HUES6 (cell line): ENCODE results near the gene COA1.

Experiments used
- H3K27ac ChIP-seq: 2 replicates; pipeline ENCODE4 v1.7.0; 2013; ENCODE audit warnings: low read depth, mild to moderate bottlenecking, low read length, inconsistent platforms
- H3K27me3 ChIP-seq: 2 replicates; pipeline ENCODE4 v1.6.1; 2013; ENCODE audit warnings: low read length; ENCODE audit not compliant: control insufficient read depth, insufficient read depth
- H3K36me3 ChIP-seq: 2 replicates; pipeline ENCODE4 v1.6.1; 2013; ENCODE audit warnings: low read length; ENCODE audit not compliant: control insufficient read depth, insufficient read depth
- H3K4me1 ChIP-seq: 2 replicates; pipeline ENCODE4 v1.6.1; 2013; ENCODE audit warnings: low read length; ENCODE audit not compliant: control insufficient read depth, insufficient read depth
- H3K4me3 ChIP-seq: 2 replicates; pipeline ENCODE4 v1.5.1; 2013; ENCODE audit warnings: low read depth, low read length
- H3K9ac ChIP-seq: one replicate; pipeline ENCODE4 v1.6.1; 2013; ENCODE audit warnings: mild to moderate bottlenecking, low read length
- H3K9me3 ChIP-seq: 2 replicates; pipeline ENCODE4 v1.6.1; 2013; ENCODE audit warnings: low read depth, low read length; ENCODE audit not compliant: control insufficient read depth, insufficient read depth

COA1 gene

GRCh38 chr7:43625453-43625852 is 103.9 kb downstream of the COA1 start:
- H3K36me3 ChIP-seq: peaks cover 45% of the 10 kb centered on the region
- H3K27ac ChIP-seq: no peak overlapping the region
- no peaks in the 10 kb centered on the region for H3K9me3 ChIP-seq
- peaks cover 5% of the 10 kb centered on the region; the same call in 1 of the 2 replicates for H3K4me1 ChIP-seq
- no peak overlapping the region for H3K9ac ChIP-seq
- no peaks in the 10 kb centered on the region for H3K27me3 ChIP-seq
- no peak overlapping the region for H3K4me3 ChIP-seq

GRCh38 chr7:43624156-43624555 is 105.2 kb downstream of the COA1 start:
- Histone ChIP-seq H3K4me3 (no peak overlapping the region), H3K36me3 (peaks cover 54% of the 10 kb centered on the region), H3K27ac (no peak overlapping the region)

GRCh38 chr7:43621729-43622448 is 107.4 kb downstream of the COA1 start:
- no peaks in the 10 kb centered on the region for H3K9me3 ChIP-seq
- no peak overlapping the region for H3K9ac ChIP-seq
- peaks cover 8% of the 10 kb centered on the region; the same call in 1 of the 2 replicates for H3K4me1 ChIP-seq
- H3K27ac ChIP-seq: no peak overlapping the region
- peaks cover 42% of the 10 kb centered on the region for H3K36me3 ChIP-seq
- H3K4me3 ChIP-seq: no peak overlapping the region
- H3K27me3 ChIP-seq: no peaks in the 10 kb centered on the region

More at GRCh38 chr7:43624156-43624555, 105.2 kb downstream of the COA1 start:
- no peaks in the 10 kb centered on the region for H3K9me3 ChIP-seq
- no peaks in the 10 kb centered on the region for H3K27me3 ChIP-seq
- H3K4me1 ChIP-seq: peaks cover 5% of the 10 kb centered on the region; the same call in 1 of the 2 replicates
- H3K9ac ChIP-seq: no peak overlapping the region

GRCh38 chr7:43619213-43620012 is 109.9 kb downstream of the COA1 start:
- H3K4me1 ChIP-seq: 0 out of 2 replicates have a peak, but pooled peaks cover 2% of the 10 kb centered on the region

GRCh38 chr7:43618073-43618472 is 111.2 kb downstream of the COA1 start:
- H3K4me3 ChIP-seq: no peak overlapping the region
- no peak overlapping the region for H3K27ac ChIP-seq
- H3K4me1 ChIP-seq: 0 out of 2 replicates have a peak, but pooled peaks cover 2% of the 10 kb centered on the region
- H3K9ac ChIP-seq: no peak overlapping the region
- H3K9me3 ChIP-seq: no peaks in the 10 kb centered on the region
- no peaks in the 10 kb centered on the region for H3K27me3 ChIP-seq
- H3K36me3 ChIP-seq: peaks cover 27% of the 10 kb centered on the region

More at GRCh38 chr7:43619213-43620012, 109.9 kb downstream of the COA1 start:
- Histone ChIP-seq H3K9me3 (no peaks in the 10 kb centered on the region), H3K4me3 (no peak overlapping the region), H3K27ac (no peak overlapping the region), H3K9ac (no peak overlapping the region), H3K36me3 (peaks cover 32% of the 10 kb centered on the region), H3K27me3 (no peaks in the 10 kb centered on the region)

GRCh38 chr7:43616977-43617376 is 112.3 kb downstream of the COA1 start:
- Histone ChIP-seq H3K4me1 (0 out of 2 replicates have a peak, but pooled peaks cover 2% of the 10 kb centered on the region), H3K9ac (no peak overlapping the region), H3K4me3 (no peak overlapping the region), H3K9me3 (no peaks in the 10 kb centered on the region), H3K27ac (no peak overlapping the region), H3K36me3 (peaks cover 29% of the 10 kb centered on the region), H3K27me3 (no peaks in the 10 kb centered on the region)

GRCh38 chr7:43615558-43616145 is 113.7 kb downstream of the COA1 start:
- Histone ChIP-seq H3K27ac (no peak overlapping the region), H3K27me3 (no peaks in the 10 kb centered on the region), H3K9me3 (no peaks in the 10 kb centered on the region), H3K4me1 (0 out of 2 replicates have a peak, but pooled peaks cover 2% of the 10 kb centered on the region), H3K36me3 (peaks cover 33% of the 10 kb centered on the region), H3K9ac (no peak overlapping the region), H3K4me3 (no peak overlapping the region)

GRCh38 chr7:43612599-43613589 is 116.4 kb downstream of the COA1 start:
- Histone ChIP-seq H3K4me1 (no peaks in the 10 kb centered on the region), H3K27me3 (no peaks in the 10 kb centered on the region), H3K4me3 (no peak overlapping the region), H3K9ac (no peak overlapping the region), H3K36me3 (peaks cover 39% of the 10 kb centered on the region), H3K27ac (no peak overlapping the region), H3K9me3 (no peaks in the 10 kb centered on the region)

- H3K9ac ChIP-seq: no peak overlapping the region
- no peak overlapping the region for H3K4me3 ChIP-seq
- H3K27ac ChIP-seq: no peak overlapping the region
- H3K27me3 ChIP-seq: no peaks in the 10 kb centered on the region
- H3K36me3 ChIP-seq: peaks cover 39% of the 10 kb centered on the region
- H3K9me3 ChIP-seq: no peaks in the 10 kb centered on the region
- no peaks in the 10 kb centered on the region for H3K4me1 ChIP-seq
Observed at GRCh38 chr7:43612128-43612527, 117.2 kb downstream of the COA1 start.

GRCh38 chr7:43609097-43609496 is 120.2 kb downstream of the COA1 start:
- peaks cover 32% of the 10 kb centered on the region for H3K36me3 ChIP-seq
- no peak overlapping the region for H3K27ac ChIP-seq

More at GRCh38 chr7:43609097-43609496, 120.2 kb downstream of the COA1 start:
- peaks cover 4% of the 10 kb centered on the region for H3K9me3 ChIP-seq
- no peaks in the 10 kb centered on the region for H3K4me1 ChIP-seq
- no peaks in the 10 kb centered on the region for H3K27me3 ChIP-seq
- no peak overlapping the region for H3K9ac ChIP-seq
- no peak overlapping the region for H3K4me3 ChIP-seq
